Activated naive CD4-positive, alpha-beta T cell treated with anti-CD3 and anti-CD28 coated beads, Interleukin-2, amount 10 ng/mL, durations not matched to agents 7 days and 5 days (primary cell): ENCODE data around the gene FBXO21.

Experiments
- CTCF ChIA-PET: fragments of 350-600 bp; sonication (Branson Sonifier 250); formaldehyde crosslinking; loops from one replicate; lab custom pipeline; 2021; ENCODE audit warnings: antibody characterized with exemption; lab: Charles Lee
- DNase-seq: peaks from one replicate; pipeline ENCODE4 v3.0.0-alpha.2; 2020
- H3K27ac Mint-ChIP-seq: one replicate; pipeline ENCODE4 v1.8.0; 2021; ENCODE audit warnings: mild to moderate bottlenecking, moderate library complexity, mixed read lengths
- H3K27me3 Mint-ChIP-seq: one replicate; pipeline ENCODE4 v1.8.0; 2021; ENCODE audit warnings: mild to moderate bottlenecking, mixed read lengths
- H3K36me3 Mint-ChIP-seq: one replicate; pipeline ENCODE4 v1.8.0; 2021; ENCODE audit warnings: mixed read lengths
- H3K4me1 Mint-ChIP-seq: one replicate; pipeline ENCODE4 v1.8.0; 2021; ENCODE audit warnings: mixed read lengths
- H3K4me3 Mint-ChIP-seq: one replicate; pipeline ENCODE4 v1.8.0; 2021; ENCODE audit warnings: mild to moderate bottlenecking, moderate library complexity, mixed read lengths
- H3K9me3 Mint-ChIP-seq: one replicate; pipeline ENCODE4 v1.8.0; 2021; ENCODE audit warnings: mixed read lengths

Gene FBXO21

GRCh38 chr12:117126335-117126734 lies 63.9 kb downstream of the FBXO21 start:
- H3K36me3 Mint-ChIP-seq = no peaks in the 10 kb centered on the region
- H3K4me1 Mint-ChIP-seq = no peaks in the 10 kb centered on the region
- H3K27ac Mint-ChIP-seq = no peak overlapping the region
- CTCF ChIA-PET = no interaction called here
- peaks cover 9% of the 10 kb centered on the region for H3K27me3 Mint-ChIP-seq
- H3K4me3 Mint-ChIP-seq = no peak overlapping the region
- no peak for DNase-seq
- H3K9me3 Mint-ChIP-seq = peaks cover 24% of the 10 kb centered on the region

GRCh38 chr12:117125767-117126166 lies 64.5 kb downstream of the FBXO21 start:
- H3K4me1 Mint-ChIP-seq = no peaks in the 10 kb centered on the region
- peaks cover 24% of the 10 kb centered on the region for H3K9me3 Mint-ChIP-seq
- no peaks in the 10 kb centered on the region for H3K36me3 Mint-ChIP-seq
- DNase-seq = no peak
- H3K27ac Mint-ChIP-seq = no peak overlapping the region
- no peak overlapping the region for H3K4me3 Mint-ChIP-seq
- H3K27me3 Mint-ChIP-seq = peaks cover 11% of the 10 kb centered on the region
- CTCF ChIA-PET = no interaction called here

GRCh38 chr12:117125272-117125613 lies 65.0 kb downstream of the FBXO21 start:
- Mint-ChIP-seq H3K36me3 (no peaks in the 10 kb centered on the region), H3K4me1 (no peaks in the 10 kb centered on the region), H3K4me3 (no peak overlapping the region), H3K27ac (no peak overlapping the region), H3K27me3 (peaks cover 6% of the 10 kb centered on the region), H3K9me3 (peaks cover 24% of the 10 kb centered on the region)
- CTCF ChIA-PET = no interaction called here
- no peak for DNase-seq

GRCh38 chr12:117124421-117125271 lies 65.6 kb downstream of the FBXO21 start:
- H3K36me3 Mint-ChIP-seq = no peaks in the 10 kb centered on the region
- H3K4me3 Mint-ChIP-seq = no peak overlapping the region
- H3K27me3 Mint-ChIP-seq = peaks cover 6% of the 10 kb centered on the region
- no peaks in the 10 kb centered on the region for H3K4me1 Mint-ChIP-seq
- peaks cover 24% of the 10 kb centered on the region for H3K9me3 Mint-ChIP-seq
- no peak overlapping the region for H3K27ac Mint-ChIP-seq
- DNase-seq = no peak
- CTCF ChIA-PET = no interaction called here

- Mint-ChIP-seq H3K4me1 (no peaks in the 10 kb centered on the region), H3K9me3 (peaks cover 5% of the 10 kb centered on the region), H3K27ac (no peak overlapping the region), H3K36me3 (no peaks in the 10 kb centered on the region), H3K27me3 (peaks cover 6% of the 10 kb centered on the region), H3K4me3 (no peak overlapping the region)
- CTCF ChIA-PET = interaction anchor here (2.1 to 4.1 kb wide), 3 partner anchors 95 to 418 kb away, joined by 7 to 103 read pairs (median 12); no protein-coding TSS in a partner anchor
- no peak for DNase-seq
Measured at GRCh38 chr12:117121441-117121840, 68.8 kb downstream of the FBXO21 start.

- Mint-ChIP-seq H3K4me3 (no peak overlapping the region), H3K9me3 (peaks cover under 1% of the 10 kb centered on the region)
- CTCF ChIA-PET = interaction anchor here (0.9 to 4.1 kb wide), 13 partner anchors 9 to 419 kb away, joined by 3 to 103 read pairs (median 5); no protein-coding TSS in a partner anchor
Measured at GRCh38 chr12:117120787-117121186, 69.5 kb downstream of the FBXO21 start.

DNA sequence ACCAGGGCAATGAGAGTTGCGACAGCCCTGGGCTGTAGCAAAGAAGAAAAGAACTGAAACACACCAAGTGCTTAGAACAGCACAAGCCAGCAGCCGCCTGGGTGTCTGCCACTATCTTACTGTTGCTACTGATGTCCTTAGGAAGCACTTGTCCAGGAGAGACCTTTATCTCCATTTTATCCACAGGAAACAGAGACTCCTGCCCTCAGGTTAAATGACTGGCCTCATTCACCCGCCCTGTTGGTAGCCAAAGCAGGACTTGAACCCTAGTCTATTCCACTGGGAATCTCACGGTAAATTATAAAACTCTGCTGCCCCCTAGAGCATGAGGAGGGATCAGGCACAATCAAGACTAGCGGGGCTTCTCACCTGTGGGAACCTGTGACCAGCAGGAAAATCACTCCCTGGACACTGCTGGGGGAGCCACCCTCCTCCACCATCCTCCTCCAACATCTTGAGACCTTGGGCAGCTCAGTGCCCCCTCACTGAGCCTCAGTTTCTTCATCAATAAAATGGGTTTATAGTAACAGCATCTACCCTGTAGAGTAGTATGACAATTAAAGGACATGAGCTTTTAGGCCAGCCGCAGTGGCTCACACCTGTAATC lies 70.6 kb downstream of the FBXO21 start:
- Mint-ChIP-seq H3K4me3 (no peak overlapping the region), H3K27me3 (peaks cover 6% of the 10 kb centered on the region), H3K9me3 (no peaks in the 10 kb centered on the region), H3K27ac (no peak overlapping the region), H3K4me1 (no peaks in the 10 kb centered on the region), H3K36me3 (no peaks in the 10 kb centered on the region)
- CTCF ChIA-PET = interaction anchor here (0.7 to 4.1 kb wide), 23 partner anchors 9 to 421 kb away, joined by 3 to 103 read pairs (median 5); no protein-coding TSS in a partner anchor
- DNase-seq = peak; percentile 42

More at GRCh38 chr12:117120787-117121186, 69.5 kb downstream of the FBXO21 start:
- Mint-ChIP-seq H3K27ac (no peak overlapping the region), H3K4me1 (no peaks in the 10 kb centered on the region), H3K36me3 (no peaks in the 10 kb centered on the region), H3K27me3 (peaks cover 6% of the 10 kb centered on the region)
- DNase-seq = no peak

GRCh38 chr12:117118838-117119591 lies 71.3 kb downstream of the FBXO21 start:
- no peaks in the 10 kb centered on the region for H3K36me3 Mint-ChIP-seq
- H3K27ac Mint-ChIP-seq = no peak overlapping the region
- H3K4me1 Mint-ChIP-seq = no peaks in the 10 kb centered on the region
- no peak overlapping the region for H3K4me3 Mint-ChIP-seq
- CTCF ChIA-PET = interaction anchor here (0.9 to 4.1 kb wide), 13 partner anchors 8 to 421 kb away, joined by 3 to 103 read pairs (median 6); no protein-coding TSS in a partner anchor
- H3K9me3 Mint-ChIP-seq = no peaks in the 10 kb centered on the region
- DNase-seq = no peak
- peaks cover 6% of the 10 kb centered on the region for H3K27me3 Mint-ChIP-seq

- CTCF ChIA-PET = interaction anchor here (1.1 to 1.5 kb wide), 3 partner anchors 14 to 254 kb away, joined by 3 to 7 read pairs (median 3); no protein-coding TSS in a partner anchor
- DNase-seq = no peak
- no peak overlapping the region for H3K27ac Mint-ChIP-seq
- H3K9me3 Mint-ChIP-seq = no peaks in the 10 kb centered on the region
- no peak overlapping the region for H3K4me3 Mint-ChIP-seq
- H3K27me3 Mint-ChIP-seq = peaks cover 34% of the 10 kb centered on the region
- H3K4me1 Mint-ChIP-seq = no peaks in the 10 kb centered on the region
- no peaks in the 10 kb centered on the region for H3K36me3 Mint-ChIP-seq
Measured at GRCh38 chr12:117114784-117115183, 75.5 kb downstream of the FBXO21 start.

- Mint-ChIP-seq H3K4me1 (no peaks in the 10 kb centered on the region), H3K36me3 (no peaks in the 10 kb centered on the region), H3K9me3 (no peaks in the 10 kb centered on the region), H3K27me3 (peaks cover 40% of the 10 kb centered on the region), H3K27ac (no peak overlapping the region), H3K4me3 (no peak overlapping the region)
- CTCF ChIA-PET = no interaction called here
- no peak for DNase-seq
Measured at GRCh38 chr12:117113231-117113630, 77.0 kb downstream of the FBXO21 start.

- Mint-ChIP-seq H3K4me1 (no peaks in the 10 kb centered on the region), H3K9me3 (no peaks in the 10 kb centered on the region), H3K4me3 (no peak overlapping the region), H3K36me3 (no peaks in the 10 kb centered on the region), H3K27me3 (peaks cover 50% of the 10 kb centered on the region), H3K27ac (no peak overlapping the region)
- CTCF ChIA-PET = interaction anchor here (1.9 kb wide), 1 partner anchor 8 kb away, joined by 13 read pairs; no protein-coding TSS in a partner anchor
- DNase-seq = no peak
Measured at GRCh38 chr12:117111821-117112595, 78.3 kb downstream of the FBXO21 start.

DNA sequence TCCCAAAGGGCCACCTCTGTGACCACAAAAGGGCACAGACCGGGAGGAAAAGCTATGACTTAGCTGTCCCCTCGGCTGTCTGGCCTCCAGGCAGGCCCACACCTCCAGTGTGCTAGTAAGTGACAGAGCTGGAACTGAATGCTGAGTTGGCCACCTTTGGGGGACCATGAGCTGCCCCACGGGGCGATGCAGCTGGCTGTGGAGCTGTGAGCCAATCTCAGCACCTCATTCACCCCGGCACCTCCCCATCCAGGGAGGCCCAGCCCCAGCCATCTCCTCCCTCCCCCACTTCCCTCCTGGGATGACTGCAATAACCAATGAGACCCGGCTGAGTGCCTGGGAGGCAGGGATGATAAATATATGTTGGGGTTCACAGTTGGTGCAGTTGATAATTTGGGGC lies 78.9 kb downstream of the FBXO21 start:
- no peak for DNase-seq
- CTCF ChIA-PET = interaction anchor here (1.9 kb wide), 1 partner anchor 9 kb away, joined by 13 read pairs; no protein-coding TSS in a partner anchor
- Mint-ChIP-seq H3K4me3 (no peak overlapping the region), H3K9me3 (no peaks in the 10 kb centered on the region), H3K36me3 (no peaks in the 10 kb centered on the region), H3K27me3 (peaks cover 54% of the 10 kb centered on the region), H3K27ac (no peak overlapping the region), H3K4me1 (no peaks in the 10 kb centered on the region)

- CTCF ChIA-PET = interaction anchor here (1.3 to 1.9 kb wide), 2 partner anchors 10 to 84 kb away, joined by 5 to 13 read pairs; no protein-coding TSS in a partner anchor
- Mint-ChIP-seq H3K36me3 (no peaks in the 10 kb centered on the region), H3K4me1 (peaks cover 11% of the 10 kb centered on the region), H3K9me3 (no peaks in the 10 kb centered on the region), H3K4me3 (no peak overlapping the region), H3K27ac (no peak overlapping the region), H3K27me3 (peaks cover 67% of the 10 kb centered on the region)
- no peak for DNase-seq
Measured at GRCh38 chr12:117109943-117110635, 80.2 kb downstream of the FBXO21 start.
